ENCODE measurements around the gene FAM240B. TPM values are rescaled to one million over a fixed set of nuclear protein-coding genes. Genes with fewer than 3 reads are reported as not detected.

FAM240B gene
- total and polyA plus RNA-seq, 2 of the 4 experiments (the other 2 are of a cell fraction) = not detected

DNA sequence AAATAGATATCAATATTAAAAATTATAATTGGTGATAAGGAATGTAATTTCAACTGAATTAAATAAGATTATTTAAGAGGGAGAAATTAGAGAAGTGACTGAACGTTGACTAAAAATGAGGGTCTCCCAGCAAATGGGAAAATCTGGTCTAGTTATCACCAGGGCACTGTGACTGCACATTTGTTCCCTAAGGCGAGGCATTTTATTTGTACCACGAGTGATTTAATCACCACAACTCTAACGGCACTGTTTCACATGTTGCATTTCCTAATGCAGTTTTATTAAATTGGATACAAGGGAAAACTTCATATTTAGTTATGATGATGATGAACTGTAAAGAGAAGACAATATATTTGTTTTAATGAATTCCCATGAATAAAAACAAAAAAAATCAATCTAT lies 26.4 kb upstream of the FAM240B start:
- dilution Hi-C loops (cut with HindIII; ENCODE audit: low sequenced_read_pairs, unreplicated experiment) = no loop called here
- Histone ChIP-seq H3K14ac (replicated peaks; ENCODE audit: low read depth, low read length) (no peak overlapping the region), H3K27me3 (ENCODE audit: control insufficient read depth, insufficient read depth, low read length) (no peaks in the 10 kb centered on the region), H3K36me3 (ENCODE audit: control insufficient read depth, insufficient read depth, low read length) (no peaks in the 10 kb centered on the region), H2BK120ac (ENCODE audit: low read depth, low read length) (no peak overlapping the region), H3K9ac (ENCODE audit: low read depth, low read length) (no peak overlapping the region), H3K56ac (ENCODE audit: extremely low read depth, insufficient read depth, low read length) (no peak overlapping the region), H3K4me2 (ENCODE audit: low read depth, low read length) (no peak overlapping the region), H3K23ac (ENCODE audit: low read depth, low read length) (no peak overlapping the region), H3K4me3 (ENCODE audit: insufficient read depth, low read depth, low read length) (no peak overlapping the region), H2AK9ac (replicated peaks; ENCODE audit: low read depth, low read length, poor library complexity) (no peak overlapping the region), H3K9me3 (ENCODE audit: control insufficient read depth, insufficient read depth, low read length) (no peaks in the 10 kb centered on the region), H3K4ac (ENCODE audit: low read depth, low read length) (no peak overlapping the region), H3K18ac (ENCODE audit: low read depth, low read length) (no peak overlapping the region), H4K91ac (ENCODE audit: insufficient read depth, low read depth, low read length) (no peak overlapping the region), H2BK5ac (ENCODE audit: low read depth, low read length, poor library complexity, severe bottlenecking) (no peak overlapping the region), H4K20me1 (ENCODE audit: insufficient read depth, low read length) (no peaks in the 10 kb centered on the region), H2AFZ (replicated peaks; ENCODE audit: low read length, poor library complexity) (no peak overlapping the region), H4K8ac (ENCODE audit: low read depth in 2 of 2, low read length in 2 of 2) (no peak overlapping the region), H3K9me1 (ENCODE audit: insufficient read depth, low read length) (no peaks in the 10 kb centered on the region), H4K5ac (ENCODE audit: low read depth, low read length) (no peak overlapping the region), H2AK5ac (ENCODE audit: low read depth, low read length) (no peak overlapping the region), H3K79me1 (ENCODE audit: low read depth in 1 of 2, low read length in 2 of 2) (no peaks in the 10 kb centered on the region), H2BK20ac (ENCODE audit: low read depth, low read length) (no peak overlapping the region), H3K27ac (ENCODE audit: insufficient read depth, low read length) (no peak overlapping the region), H2BK15ac (ENCODE audit: low read depth, low read length) (no peak overlapping the region), H3K4me1 (ENCODE audit: control insufficient read depth, insufficient read depth, low read length) (no peaks in the 10 kb centered on the region)
- BruUV-seq (replicated peaks) = no TSS peak
- ChIA-PET POLR2A (ENCODE audit: unreplicated experiment) (no interaction called here), CTCF (no interaction called here)
- intact Hi-C loops (cut with micrococcal nuclease) = no loop called here
- in situ Hi-C loops (cut with MboI; ENCODE audit: low sequenced_read_pairs) = no loop called here
- no peak for ATAC-seq (ENCODE audit: low read depth)
- TF ChIP-seq POLR2A (IDR thresholded peaks at IDR 0.05; ENCODE audit: low read depth, low read length) (no peak), BHLHE40 (IDR thresholded peaks at IDR 0.05; ENCODE audit: low read depth, low read length) (no peak), MAFK (IDR thresholded peaks at IDR 0.05; ENCODE audit: low read depth, low read length) (no peak), CHD1 (IDR thresholded peaks at IDR 0.05; ENCODE audit: low read depth, low read length) (no peak), FOS (IDR thresholded peaks at IDR 0.05; ENCODE audit: low read depth, low read length) (no peak), RAD21 (IDR thresholded peaks at IDR 0.05; ENCODE audit: low read length) (no peak), RFX5 (IDR thresholded peaks at IDR 0.05; ENCODE audit: low read depth, low read length) (no peak), CEBPB (IDR thresholded peaks at IDR 0.05; ENCODE audit: low read depth, low read length) (no peak), MXI1 (IDR thresholded peaks at IDR 0.05; ENCODE audit: borderline replicate concordance, low read depth, low read length) (no peak)
- TF ChIP-seq, protein P1, sequence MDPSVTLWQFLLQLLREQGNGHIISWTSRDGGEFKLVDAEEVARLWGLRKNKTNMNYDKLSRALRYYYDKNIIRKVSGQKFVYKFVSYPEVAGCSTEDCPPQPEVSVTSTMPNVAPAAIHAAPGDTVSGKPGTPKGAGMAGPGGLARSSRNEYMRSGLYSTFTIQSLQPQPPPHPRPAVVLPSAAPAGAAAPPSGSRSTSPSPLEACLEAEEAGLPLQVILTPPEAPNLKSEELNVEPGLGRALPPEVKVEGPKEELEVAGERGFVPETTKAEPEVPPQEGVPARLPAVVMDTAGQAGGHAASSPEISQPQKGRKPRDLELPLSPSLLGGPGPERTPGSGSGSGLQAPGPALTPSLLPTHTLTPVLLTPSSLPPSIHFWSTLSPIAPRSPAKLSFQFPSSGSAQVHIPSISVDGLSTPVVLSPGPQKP (IDR thresholded peaks at IDR 0.05; ENCODE audit: borderline replicate concordance, low read depth, low read length) = no peak
- TF ChIP-seq, protein P2, sequence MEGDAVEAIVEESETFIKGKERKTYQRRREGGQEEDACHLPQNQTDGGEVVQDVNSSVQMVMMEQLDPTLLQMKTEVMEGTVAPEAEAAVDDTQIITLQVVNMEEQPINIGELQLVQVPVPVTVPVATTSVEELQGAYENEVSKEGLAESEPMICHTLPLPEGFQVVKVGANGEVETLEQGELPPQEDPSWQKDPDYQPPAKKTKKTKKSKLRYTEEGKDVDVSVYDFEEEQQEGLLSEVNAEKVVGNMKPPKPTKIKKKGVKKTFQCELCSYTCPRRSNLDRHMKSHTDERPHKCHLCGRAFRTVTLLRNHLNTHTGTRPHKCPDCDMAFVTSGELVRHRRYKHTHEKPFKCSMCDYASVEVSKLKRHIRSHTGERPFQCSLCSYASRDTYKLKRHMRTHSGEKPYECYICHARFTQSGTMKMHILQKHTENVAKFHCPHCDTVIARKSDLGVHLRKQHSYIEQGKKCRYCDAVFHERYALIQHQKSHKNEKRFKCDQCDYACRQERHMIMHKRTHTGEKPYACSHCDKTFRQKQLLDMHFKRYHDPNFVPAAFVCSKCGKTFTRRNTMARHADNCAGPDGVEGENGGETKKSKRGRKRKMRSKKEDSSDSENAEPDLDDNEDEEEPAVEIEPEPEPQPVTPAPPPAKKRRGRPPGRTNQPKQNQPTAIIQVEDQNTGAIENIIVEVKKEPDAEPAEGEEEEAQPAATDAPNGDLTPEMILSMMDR (conservative IDR thresholded peaks at IDR 0.05; ENCODE audit: low read depth, low read length) = no peak
- TF ChIP-seq, protein P3, sequence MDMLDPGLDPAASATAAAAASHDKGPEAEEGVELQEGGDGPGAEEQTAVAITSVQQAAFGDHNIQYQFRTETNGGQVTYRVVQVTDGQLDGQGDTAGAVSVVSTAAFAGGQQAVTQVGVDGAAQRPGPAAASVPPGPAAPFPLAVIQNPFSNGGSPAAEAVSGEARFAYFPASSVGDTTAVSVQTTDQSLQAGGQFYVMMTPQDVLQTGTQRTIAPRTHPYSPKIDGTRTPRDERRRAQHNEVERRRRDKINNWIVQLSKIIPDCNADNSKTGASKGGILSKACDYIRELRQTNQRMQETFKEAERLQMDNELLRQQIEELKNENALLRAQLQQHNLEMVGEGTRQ (IDR thresholded peaks at IDR 0.05; ENCODE audit: low read depth, low read length) = no peak
- WGBS, 2 experiments (ENCODE audit: extremely low coverage in 2 of 2, insufficient read length in 1 of 2) = 100% methylated on average over 1 of the region's 4 CpGs; no CpG with 5 or more reads in 1 of the 2 experiments
- DNase-seq = no peak
